ENCODE results near the gene DLK1.

- no peak for TF ChIP-seq POLR2A (IDR thresholded peaks at IDR 0.05)
- TF ChIP-seq, protein P1, sequence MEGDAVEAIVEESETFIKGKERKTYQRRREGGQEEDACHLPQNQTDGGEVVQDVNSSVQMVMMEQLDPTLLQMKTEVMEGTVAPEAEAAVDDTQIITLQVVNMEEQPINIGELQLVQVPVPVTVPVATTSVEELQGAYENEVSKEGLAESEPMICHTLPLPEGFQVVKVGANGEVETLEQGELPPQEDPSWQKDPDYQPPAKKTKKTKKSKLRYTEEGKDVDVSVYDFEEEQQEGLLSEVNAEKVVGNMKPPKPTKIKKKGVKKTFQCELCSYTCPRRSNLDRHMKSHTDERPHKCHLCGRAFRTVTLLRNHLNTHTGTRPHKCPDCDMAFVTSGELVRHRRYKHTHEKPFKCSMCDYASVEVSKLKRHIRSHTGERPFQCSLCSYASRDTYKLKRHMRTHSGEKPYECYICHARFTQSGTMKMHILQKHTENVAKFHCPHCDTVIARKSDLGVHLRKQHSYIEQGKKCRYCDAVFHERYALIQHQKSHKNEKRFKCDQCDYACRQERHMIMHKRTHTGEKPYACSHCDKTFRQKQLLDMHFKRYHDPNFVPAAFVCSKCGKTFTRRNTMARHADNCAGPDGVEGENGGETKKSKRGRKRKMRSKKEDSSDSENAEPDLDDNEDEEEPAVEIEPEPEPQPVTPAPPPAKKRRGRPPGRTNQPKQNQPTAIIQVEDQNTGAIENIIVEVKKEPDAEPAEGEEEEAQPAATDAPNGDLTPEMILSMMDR (IDR thresholded peaks at IDR 0.05): no peak
- no peak for TF ChIP-seq POLR2AphosphoS5 (IDR thresholded peaks at IDR 0.05)
Observed at GRCh38 chr14:100740196-100740825, 13.6 kb downstream of the DLK1 start.

Data from sigmoid colon (tissue), 4 donors.